A549 (cell line): ENCODE results near the gene GGT1. TPM values are rescaled to one million over a fixed set of nuclear protein-coding genes. Genes with fewer than 3 reads are reported as not detected.

Experiments
- ATAC-seq, 2 experiments: fragments of 200-7000 bp in 1 of 2; fragments of >200 bp in 1 of 2; cut with Nextera tagmentation in 1 of 2; cut with Tn5 transposase in 1 of 2; 3 replicates each; pipeline versions ENCODE4 v1.8.0 to v1.9.1; 2018 to 2020; ENCODE audit warnings: mild to moderate bottlenecking in 1 of 2, moderate library complexity in 1 of 2
- CTCF ChIA-PET: fragments of 300-600 bp; sonication (Branson Sonifier 250); formaldehyde crosslinking; extraction: SDS; loops from one replicate; lab custom pipeline; 2021; ENCODE audit warnings: antibody characterized with exemption, inconsistent platforms; lab: Yijun Ruan, JAX
- POLR2A ChIA-PET: fragments of 350-600 bp; formaldehyde crosslinking; extraction: SDS; loops from one replicate; lab custom pipeline; 2021; ENCODE audit warnings: antibody characterized with exemption, inconsistent platforms; lab: Yijun Ruan, JAX
- DNase-seq, 2 experiments: peaks; one replicate each; pipeline versions ENCODE4 v3.0.0 to v3.0.0-alpha.2; 2011 to 2016; ENCODE audit warnings: low read depth in 1 of 2, low spot score in 1 of 2
- FAIRE-seq: peaks from 2 replicates; lab custom pipeline; 2011; peaks lifted over from hg19 to GRCh38; lab: Jason Lieb, UNC
- H3K27ac ChIP-seq, 2 experiments: fragments of >200 bp; sonication (Bioruptor Twin); formaldehyde crosslinking; 3 replicates each; pipeline ENCODE4 v1.5.1; 2016 to 2017
- H3K4me1 ChIP-seq: fragments of >200 bp; sonication (Bioruptor Twin); formaldehyde crosslinking; 3 replicates; pipeline ENCODE4 v1.6.1; 2016
- H3K4me2 ChIP-seq: fragments of >200 bp; sonication (Bioruptor Twin); formaldehyde crosslinking; 3 replicates; pipeline ENCODE4 v1.6.1; 2016
- H3K4me3 ChIP-seq: fragments of >200 bp; sonication (Bioruptor Twin); formaldehyde crosslinking; 3 replicates; pipeline ENCODE4 v1.5.1; 2016
- H3K9me3 ChIP-seq: fragments of >200 bp; sonication (Bioruptor Twin); formaldehyde crosslinking; 3 replicates; pipeline ENCODE4 v1.6.1; 2016
- BHLHE40 ChIP-seq: IDR thresholded peaks from 2 replicates; pipeline ENCODE4 v1.6.1; 2012; ENCODE audit warnings: low read depth, low read length, inconsistent platforms
- CBX2 ChIP-seq: fragments of 200-600 bp; sonication (generic); IDR thresholded peaks from 2 replicates; pipeline ENCODE4 v1.6.1; 2016; ENCODE audit warnings: low read depth, mild to moderate bottlenecking, borderline replicate concordance
- CBX8 ChIP-seq: fragments of 200-600 bp; sonication (generic); IDR thresholded peaks from 2 replicates; pipeline ENCODE4 v1.6.1; 2016
- EHMT2 ChIP-seq: fragments of 200-600 bp; sonication (generic); IDR thresholded peaks from 2 replicates; pipeline ENCODE4 v1.6.1; 2016; ENCODE audit warnings: antibody characterized with exemption, low read depth, mild to moderate bottlenecking, moderate library complexity
- ESRRA ChIP-seq: fragments of 150-350 bp; IDR thresholded peaks from 2 replicates; pipeline ENCODE4 v1.6.1; 2014; ENCODE audit warnings: mild to moderate bottlenecking, low read length, borderline replicate concordance
- FOXS1 ChIP-seq: fragments of 250-450 bp; sonication (Bioruptor Pico); IDR thresholded peaks from 2 replicates; pipeline ENCODE4 v1.5.0; 2020; ENCODE audit warnings: mild to moderate bottlenecking, moderate library complexity
- HOXA7 ChIP-seq: fragments of 250-450 bp; sonication (Bioruptor Pico); IDR thresholded peaks from 2 replicates; pipeline ENCODE4 v1.5.0; 2020; ENCODE audit warnings: mild to moderate bottlenecking, moderate library complexity
- JUN ChIP-seq, 2 experiments: fragments of >200 bp; sonication (Bioruptor Twin); formaldehyde crosslinking; IDR thresholded peaks; 2 replicates in 1 of 2; 3 replicates in 1 of 2; pipeline ENCODE4 v1.6.1; 2016 to 2017
- MAZ ChIP-seq: fragments of 150-350 bp; IDR thresholded peaks from 2 replicates; pipeline ENCODE4 v1.6.1; 2014; ENCODE audit warnings: antibody characterized with exemption, low read depth, low read length, borderline replicate concordance
- MYC ChIP-seq: IDR thresholded peaks from 2 replicates; pipeline ENCODE4 v1.6.1; 2012; ENCODE audit warnings: mild to moderate bottlenecking, inconsistent platforms, low read length, improper control_type of control experiment, borderline replicate concordance
- NR3C1 ChIP-seq: fragments of >200 bp; sonication (Bioruptor Twin); formaldehyde crosslinking; IDR thresholded peaks from 3 replicates; pipeline ENCODE4 v1.6.1; 2017
- POLR2A ChIP-seq: IDR thresholded peaks from 2 replicates; pipeline ENCODE4 v1.6.1; 2012; ENCODE audit warnings: mild to moderate bottlenecking, low read length
- POLR2AphosphoS2 ChIP-seq: conservative IDR thresholded peaks from 2 replicates; pipeline ENCODE4 v1.6.1; 2012; ENCODE audit warnings: low read length, improper control_type of control experiment, inconsistent platforms
- RAD21 ChIP-seq, 2 experiments: fragments of >200 bp in 1 of 2; sonication (Bioruptor Twin) in 1 of 2; formaldehyde crosslinking in 1 of 2; IDR thresholded peaks in 1 of 2; conservative IDR thresholded peaks in 1 of 2; 2 replicates in 1 of 2; 3 replicates in 1 of 2; pipeline ENCODE4 v1.6.1; 2012 to 2018; ENCODE audit warnings: inconsistent platforms in 1 of 2
- RARB ChIP-seq: fragments of 250-450 bp; sonication (Bioruptor Pico); IDR thresholded peaks from 2 replicates; pipeline ENCODE4 v1.8.0; 2021; ENCODE audit warnings: mild to moderate bottlenecking, moderate library complexity
- RCOR1 ChIP-seq: fragments of 150-350 bp; IDR thresholded peaks from 2 replicates; pipeline ENCODE4 v1.6.1; 2014; ENCODE audit warnings: antibody characterized with exemption, low read length, low read depth
- RFX5 ChIP-seq: fragments of 450-650 bp; IDR thresholded peaks from 2 replicates; pipeline ENCODE4 v1.7.1; 2014; ENCODE audit warnings: antibody characterized with exemption, mild to moderate bottlenecking, moderate library complexity
- TP53 ChIP-seq: fragments of 250-450 bp; sonication (Bioruptor Pico); IDR thresholded peaks from 2 replicates; pipeline ENCODE4 v1.5.0; 2021; ENCODE audit warnings: mild to moderate bottlenecking, moderate library complexity
- ZC3H11A ChIP-seq: fragments of 450-650 bp; IDR thresholded peaks from 2 replicates; pipeline ENCODE4 v1.6.1; 2014; ENCODE audit warnings: antibody characterized with exemption, mild to moderate bottlenecking
- ZNF302 ChIP-seq: fragments of 250-450 bp; sonication (Bioruptor Pico); IDR thresholded peaks from 2 replicates; pipeline ENCODE4 v1.9.0; 2021; ENCODE audit warnings: inconsistent platforms, mild to moderate bottlenecking, moderate library complexity
- ZSCAN20 ChIP-seq: fragments of 250-450 bp; sonication (Bioruptor Pico); IDR thresholded peaks from 2 replicates; pipeline ENCODE4 v1.8.0; 2022; ENCODE audit warnings: mild to moderate bottlenecking, moderate library complexity
- WGBS: methylation state at CpG from one replicate; pipeline ENCODE4 v1.1.6; 2017; ENCODE audit errors: missing lambda C conversion rate; 5-methylcytosine and 5-hydroxymethylcytosine counted together
- polyA plus RNA-seq, 4 experiments: library from polyadenylated mRNA; depleted of rRNA in 3 of 4; stranded (reverse); fragments of >200 nt; fragmentation: RNase III in 1 of 4; extraction: RNeasy Plus Mini Kit Qiagen cat#74134 plus additional on column Dnase treatment in 1 of 4; gene quantifications; 2 replicates in 3 of 4; 3 replicates in 1 of 4; pipeline ENCODE4 v1.2.3, GENCODE V29; 2011 to 2017
- TF ChIP-seq, protein P1 (sequence below): IDR thresholded peaks from 2 replicates; pipeline ENCODE4 v1.6.1; 2012; ENCODE audit warnings: low read depth, borderline replicate concordance
- TF ChIP-seq, protein P2 (sequence below): fragments of >200 bp; sonication (Bioruptor Twin); formaldehyde crosslinking; IDR thresholded peaks from 3 replicates; pipeline ENCODE4 v1.5.1; 2016
- TF ChIP-seq, protein P3 (sequence below): fragments of >200 bp; sonication (Bioruptor Twin); formaldehyde crosslinking; IDR thresholded peaks from 2 replicates; pipeline ENCODE4 v1.6.1; 2016

Gene GGT1
- polyA plus RNA-seq, 2 of the 4 experiments (the other 2 are of a cell fraction) = 50.1 to 118 TPM

DNA sequence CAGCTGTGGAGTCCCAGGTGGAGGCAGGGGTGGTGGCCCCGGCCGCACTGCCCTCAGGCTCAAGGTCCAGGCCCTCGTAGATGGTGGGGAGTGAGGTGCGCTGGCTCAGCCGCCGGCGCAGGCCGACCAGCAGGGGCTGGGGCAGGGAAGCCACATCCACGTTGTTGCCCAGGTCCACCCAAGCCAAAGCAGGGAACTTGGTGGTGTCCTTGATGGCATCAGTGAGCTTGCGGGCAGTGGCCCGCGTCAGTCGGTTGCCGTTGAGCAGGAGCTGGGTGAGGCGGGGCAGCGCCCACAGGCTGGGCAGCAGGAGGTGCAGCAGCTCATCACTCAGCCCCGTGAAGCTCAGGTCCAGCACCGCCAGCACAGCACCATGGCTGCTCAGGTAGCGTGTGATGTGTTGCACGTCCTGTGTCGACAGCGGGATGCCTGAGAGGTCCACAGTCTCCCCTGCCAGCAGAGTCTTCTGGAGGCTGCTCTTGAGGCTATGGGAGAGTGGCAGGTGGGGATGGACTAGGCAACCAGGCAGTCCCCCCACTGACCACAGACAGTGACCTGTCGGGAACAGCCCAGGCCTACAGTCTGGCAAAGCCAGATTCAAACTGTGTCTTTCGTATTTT lies 17.0 kb upstream of the GGT1 start:
- ChIA-PET POLR2A (no interaction called here), CTCF (no interaction called here)
- H3K9me3 ChIP-seq = no peaks in the 10 kb centered on the region
- H3K4me2 ChIP-seq = no peak overlapping the region
- WGBS = 99% methylated on average over 6 of the region's 24 CpGs
- H3K27ac ChIP-seq = no peak overlapping the region
- ATAC-seq (no peak), DNase-seq (no peak), FAIRE-seq (no peak)
- no peak for TF ChIP-seq MAZ
- no peak for TF ChIP-seq ZNF302
- TF ChIP-seq TP53 (CRISPR knock-in tag) = no peak
- TF ChIP-seq RCOR1 = no peak
- TF ChIP-seq CBX8 = no peak
- TF ChIP-seq, protein P1, sequence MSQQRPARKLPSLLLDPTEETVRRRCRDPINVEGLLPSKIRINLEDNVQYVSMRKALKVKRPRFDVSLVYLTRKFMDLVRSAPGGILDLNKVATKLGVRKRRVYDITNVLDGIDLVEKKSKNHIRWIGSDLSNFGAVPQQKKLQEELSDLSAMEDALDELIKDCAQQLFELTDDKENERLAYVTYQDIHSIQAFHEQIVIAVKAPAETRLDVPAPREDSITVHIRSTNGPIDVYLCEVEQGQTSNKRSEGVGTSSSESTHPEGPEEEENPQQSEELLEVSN = no peak
- no peak for TF ChIP-seq FOXS1 (CRISPR knock-in tag)
- TF ChIP-seq RAD21 (conservative IDR thresholded peaks at IDR 0.05 in 1 of 2, IDR thresholded peaks at IDR 0.05 in 1 of 2) = no peak
- no peak for TF ChIP-seq NR3C1
- TF ChIP-seq ZC3H11A = no peak
- no peak for TF ChIP-seq MYC
- no peak for TF ChIP-seq POLR2AphosphoS2
- TF ChIP-seq, protein P2, sequence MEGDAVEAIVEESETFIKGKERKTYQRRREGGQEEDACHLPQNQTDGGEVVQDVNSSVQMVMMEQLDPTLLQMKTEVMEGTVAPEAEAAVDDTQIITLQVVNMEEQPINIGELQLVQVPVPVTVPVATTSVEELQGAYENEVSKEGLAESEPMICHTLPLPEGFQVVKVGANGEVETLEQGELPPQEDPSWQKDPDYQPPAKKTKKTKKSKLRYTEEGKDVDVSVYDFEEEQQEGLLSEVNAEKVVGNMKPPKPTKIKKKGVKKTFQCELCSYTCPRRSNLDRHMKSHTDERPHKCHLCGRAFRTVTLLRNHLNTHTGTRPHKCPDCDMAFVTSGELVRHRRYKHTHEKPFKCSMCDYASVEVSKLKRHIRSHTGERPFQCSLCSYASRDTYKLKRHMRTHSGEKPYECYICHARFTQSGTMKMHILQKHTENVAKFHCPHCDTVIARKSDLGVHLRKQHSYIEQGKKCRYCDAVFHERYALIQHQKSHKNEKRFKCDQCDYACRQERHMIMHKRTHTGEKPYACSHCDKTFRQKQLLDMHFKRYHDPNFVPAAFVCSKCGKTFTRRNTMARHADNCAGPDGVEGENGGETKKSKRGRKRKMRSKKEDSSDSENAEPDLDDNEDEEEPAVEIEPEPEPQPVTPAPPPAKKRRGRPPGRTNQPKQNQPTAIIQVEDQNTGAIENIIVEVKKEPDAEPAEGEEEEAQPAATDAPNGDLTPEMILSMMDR = no peak
- TF ChIP-seq RARB (CRISPR knock-in tag) = no peak
- TF ChIP-seq BHLHE40 = no peak
- no peak for TF ChIP-seq RFX5
- no peak for TF ChIP-seq ZSCAN20 (CRISPR knock-in tag)
- no peak for TF ChIP-seq POLR2A
- no peak for TF ChIP-seq JUN (IDR thresholded peaks at IDR 0.05)
- H3K4me1 ChIP-seq = no peaks in the 10 kb centered on the region
- no peak overlapping the region for H3K4me3 ChIP-seq

DNA sequence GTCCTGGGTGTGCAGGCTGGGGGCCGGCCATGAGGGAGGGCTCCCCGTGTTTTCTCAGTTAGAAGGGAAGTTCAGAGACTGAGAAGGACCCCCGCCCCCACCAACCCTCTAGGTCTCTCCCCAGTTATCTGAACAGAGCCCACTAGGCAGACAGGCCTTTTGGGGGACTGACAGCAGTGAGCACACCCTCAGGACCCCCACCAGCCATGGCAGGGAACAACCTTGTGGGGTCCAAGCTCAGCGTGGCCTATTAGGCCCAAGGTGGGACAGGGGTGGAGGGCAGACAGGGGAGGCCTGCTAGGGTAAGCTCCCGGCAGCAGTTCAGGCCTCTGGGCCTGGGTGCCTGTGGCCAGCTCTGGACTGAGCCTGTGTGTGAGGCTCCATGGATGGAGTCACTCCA lies 15.7 kb upstream of the GGT1 start:
- DNase-seq (no peak), FAIRE-seq (no peak), ATAC-seq (no peak)
- Histone ChIP-seq H3K4me2 (no peak overlapping the region), H3K4me1 (peaks cover 5% of the 10 kb centered on the region; the same call in 1 of the 3 replicates), H3K4me3 (no peak overlapping the region), H3K27ac (no peak overlapping the region), H3K9me3 (no peaks in the 10 kb centered on the region)
- POLR2A ChIA-PET = no interaction called here
- TF ChIP-seq ESRRA = no peak
- TF ChIP-seq, protein P2 = no peak
- TF ChIP-seq, protein P3, sequence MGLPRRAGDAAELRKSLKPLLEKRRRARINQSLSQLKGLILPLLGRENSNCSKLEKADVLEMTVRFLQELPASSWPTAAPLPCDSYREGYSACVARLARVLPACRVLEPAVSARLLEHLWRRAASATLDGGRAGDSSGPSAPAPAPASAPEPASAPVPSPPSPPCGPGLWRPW = no peak
- no peak for TF ChIP-seq EHMT2
- no peak for TF ChIP-seq CBX2
- TF ChIP-seq MYC = no peak
- TF ChIP-seq HOXA7 (CRISPR knock-in tag) = no peak
- TF ChIP-seq RARB (CRISPR knock-in tag) = no peak
- CTCF ChIA-PET = interaction anchor here (1.8 kb wide), 1 partner anchor 10 kb away, joined by 6 read pairs; no protein-coding TSS in a partner anchor
- 80% methylated on average over 2 of the region's 5 CpGs for WGBS
